WTC11 (cell line): ENCODE measurements around the gene DLL1. TPM values are rescaled to one million over a fixed set of nuclear protein-coding genes. Genes with fewer than 3 reads are reported as not detected.

ENCODE experiments used
- ESRRA ChIP-seq: sonication (generic); formaldehyde crosslinking; IDR thresholded peaks from 2 replicates; pipeline ENCODE4 v1.8.1; 2022; ENCODE audit warnings: mild to moderate bottlenecking, missing genetic modification reagents, borderline replicate concordance
- FOXP1 ChIP-seq: sonication (generic); formaldehyde crosslinking; IDR thresholded peaks from 2 replicates; pipeline ENCODE4 v1.8.0; 2022; ENCODE audit warnings: missing genetic modification reagents, mild to moderate bottlenecking, moderate library complexity, borderline replicate concordance
- GTF2I ChIP-seq: fragments of 250-450 bp; sonication (Bioruptor Pico); conservative IDR thresholded peaks from 2 replicates; pipeline ENCODE4 v1.4.0; 2021; ENCODE audit warnings: mild to moderate bottlenecking
- JAZF1 ChIP-seq: fragments of 250-450 bp; sonication (Bioruptor Pico); IDR thresholded peaks from 2 replicates; pipeline ENCODE4 v1.9.0; 2021; ENCODE audit warnings: moderate library complexity, mild to moderate bottlenecking, inconsistent platforms
- JUN ChIP-seq: sonication (generic); formaldehyde crosslinking; IDR thresholded peaks from 2 replicates; pipeline ENCODE4 v1.8.0; 2023; ENCODE audit warnings: mild to moderate bottlenecking, missing genetic modification reagents
- RELA ChIP-seq: sonication (generic); formaldehyde crosslinking; IDR thresholded peaks from 2 replicates; pipeline ENCODE4 v1.8.1; 2022; ENCODE audit warnings: missing genetic modification reagents, mild to moderate bottlenecking, borderline replicate concordance
- TP53 ChIP-seq: sonication (generic); formaldehyde crosslinking; IDR thresholded peaks from 2 replicates; pipeline ENCODE4 v1.8.1; 2023; ENCODE audit warnings: mild to moderate bottlenecking, missing genetic modification reagents
- ZNF121 ChIP-seq: sonication (generic); formaldehyde crosslinking; IDR thresholded peaks from 2 replicates; pipeline ENCODE4 v1.8.0; 2023; ENCODE audit warnings: missing genetic modification reagents
- ZNF138 ChIP-seq: sonication (generic); formaldehyde crosslinking; conservative IDR thresholded peaks from 2 replicates; pipeline ENCODE4 v1.8.1; 2022; ENCODE audit warnings: mild to moderate bottlenecking, moderate library complexity, missing genetic modification reagents
- ZNF232 ChIP-seq: sonication (generic); formaldehyde crosslinking; IDR thresholded peaks from 2 replicates; pipeline ENCODE4 v1.8.0; 2022; ENCODE audit warnings: mild to moderate bottlenecking, missing genetic modification reagents
- total RNA-seq: library from RNA; stranded (reverse); gene quantifications from 3 replicates; pipeline ENCODE4 v1.2.3, GENCODE V29; 2021
- TF ChIP-seq, protein P1 (sequence below): sonication (generic); formaldehyde crosslinking; IDR thresholded peaks from 2 replicates; pipeline ENCODE4 v1.8.1; 2022; ENCODE audit warnings: low read depth, mild to moderate bottlenecking, moderate library complexity, missing genetic modification reagents, borderline replicate concordance
- TF ChIP-seq, protein P2 (sequence below): sonication (generic); formaldehyde crosslinking; IDR thresholded peaks from 2 replicates; pipeline ENCODE4 v1.8.0; 2022; ENCODE audit warnings: mild to moderate bottlenecking, missing genetic modification reagents
- TF ChIP-seq, protein P3 (sequence below): sonication (generic); formaldehyde crosslinking; IDR thresholded peaks from 2 replicates; pipeline ENCODE4 v1.8.1; 2022; ENCODE audit warnings: missing genetic modification reagents, borderline replicate concordance
- TF ChIP-seq, protein P4 (sequence below): sonication (generic); formaldehyde crosslinking; IDR thresholded peaks from 2 replicates; pipeline ENCODE4 v1.8.0; 2023; ENCODE audit warnings: mild to moderate bottlenecking, missing genetic modification reagents
- TF ChIP-seq, protein P5 (sequence below): sonication (generic); formaldehyde crosslinking; IDR thresholded peaks from 2 replicates; pipeline ENCODE4 v1.8.0; 2023; ENCODE audit warnings: missing genetic modification reagents
- TF ChIP-seq, protein P6 (sequence below): sonication (generic); formaldehyde crosslinking; IDR thresholded peaks from 2 replicates; pipeline ENCODE4 v1.8.1; 2023; ENCODE audit warnings: mild to moderate bottlenecking, moderate library complexity, missing genetic modification reagents
- TF ChIP-seq, protein P7 (sequence below): sonication (generic); formaldehyde crosslinking; IDR thresholded peaks from 2 replicates; pipeline ENCODE4 v1.8.1; 2023; ENCODE audit warnings: mild to moderate bottlenecking, missing genetic modification reagents
- TF ChIP-seq, protein P8 (sequence below): sonication (generic); formaldehyde crosslinking; IDR thresholded peaks from 2 replicates; pipeline ENCODE4 v1.8.0; 2022; ENCODE audit warnings: mild to moderate bottlenecking, missing genetic modification reagents
- TF ChIP-seq, protein P9 (sequence below): fragments of 250-450 bp; sonication (Bioruptor Pico); IDR thresholded peaks from 2 replicates; pipeline ENCODE4 v1.9.0; 2021; ENCODE audit warnings: mild to moderate bottlenecking, borderline replicate concordance

DLL1 gene
- total RNA-seq, 1 experiment from 2014 or later = 25.3 TPM

DNA sequence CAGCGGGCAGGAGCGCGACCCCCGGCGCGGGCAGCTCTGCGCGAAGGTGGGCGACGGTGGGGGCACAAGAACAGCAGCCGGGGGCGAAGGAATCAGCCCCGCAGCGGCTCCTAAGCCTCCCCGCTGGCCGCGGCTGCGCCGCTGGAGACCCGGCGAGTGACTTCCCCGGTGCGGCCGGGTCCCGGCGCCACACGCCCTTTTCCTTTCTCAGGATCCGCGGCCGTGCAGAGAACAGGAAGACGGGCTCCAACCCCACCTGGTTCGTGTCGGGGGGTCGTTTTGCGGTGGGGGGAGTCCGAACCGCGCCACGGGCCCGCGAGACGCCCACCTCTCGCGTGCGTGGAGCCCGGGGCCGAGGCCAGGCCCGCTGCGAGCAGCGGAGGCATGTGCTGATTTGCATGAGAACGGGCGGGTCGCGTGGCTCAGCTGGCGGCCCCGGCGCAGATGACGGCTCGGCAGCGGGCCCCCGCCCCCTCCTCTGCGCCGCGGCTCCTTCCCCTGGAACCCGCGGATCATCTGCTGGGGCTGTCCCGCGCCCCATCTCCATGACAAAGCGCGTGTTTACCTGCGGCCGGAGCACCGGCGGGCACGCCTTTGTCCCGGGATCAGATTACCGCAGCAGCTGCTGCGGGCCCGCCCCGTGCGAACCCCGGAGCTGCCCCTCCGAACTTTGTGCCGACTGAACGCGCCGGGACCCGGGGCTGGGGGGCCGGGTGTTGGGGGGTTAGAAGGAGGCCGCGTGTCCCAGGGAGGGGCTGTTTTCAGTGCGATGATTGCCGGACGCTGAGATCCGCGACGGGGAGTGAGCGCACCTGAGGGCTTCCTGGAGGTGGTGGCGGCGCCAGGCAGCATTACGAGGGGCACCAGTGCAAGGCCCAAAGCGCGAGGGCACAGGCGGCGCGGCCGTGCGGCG lies 4.9 kb upstream of the DLL1 start (continued):
- TF ChIP-seq, protein P1, sequence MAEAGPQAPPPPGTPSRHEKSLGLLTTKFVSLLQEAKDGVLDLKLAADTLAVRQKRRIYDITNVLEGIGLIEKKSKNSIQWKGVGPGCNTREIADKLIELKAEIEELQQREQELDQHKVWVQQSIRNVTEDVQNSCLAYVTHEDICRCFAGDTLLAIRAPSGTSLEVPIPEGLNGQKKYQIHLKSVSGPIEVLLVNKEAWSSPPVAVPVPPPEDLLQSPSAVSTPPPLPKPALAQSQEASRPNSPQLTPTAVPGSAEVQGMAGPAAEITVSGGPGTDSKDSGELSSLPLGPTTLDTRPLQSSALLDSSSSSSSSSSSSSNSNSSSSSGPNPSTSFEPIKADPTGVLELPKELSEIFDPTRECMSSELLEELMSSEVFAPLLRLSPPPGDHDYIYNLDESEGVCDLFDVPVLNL (CRISPR knock-in tag) = no peak
- TF ChIP-seq, protein P2, sequence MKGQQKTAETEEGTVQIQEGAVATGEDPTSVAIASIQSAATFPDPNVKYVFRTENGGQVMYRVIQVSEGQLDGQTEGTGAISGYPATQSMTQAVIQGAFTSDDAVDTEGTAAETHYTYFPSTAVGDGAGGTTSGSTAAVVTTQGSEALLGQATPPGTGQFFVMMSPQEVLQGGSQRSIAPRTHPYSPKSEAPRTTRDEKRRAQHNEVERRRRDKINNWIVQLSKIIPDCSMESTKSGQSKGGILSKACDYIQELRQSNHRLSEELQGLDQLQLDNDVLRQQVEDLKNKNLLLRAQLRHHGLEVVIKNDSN (CRISPR knock-in tag) = peak; percentile 59; the same call in 1 of the 2 replicates
- TF ChIP-seq ZNF232 = peak; percentile 67; the same call in 1 of the 2 replicates
- TF ChIP-seq, protein P3, sequence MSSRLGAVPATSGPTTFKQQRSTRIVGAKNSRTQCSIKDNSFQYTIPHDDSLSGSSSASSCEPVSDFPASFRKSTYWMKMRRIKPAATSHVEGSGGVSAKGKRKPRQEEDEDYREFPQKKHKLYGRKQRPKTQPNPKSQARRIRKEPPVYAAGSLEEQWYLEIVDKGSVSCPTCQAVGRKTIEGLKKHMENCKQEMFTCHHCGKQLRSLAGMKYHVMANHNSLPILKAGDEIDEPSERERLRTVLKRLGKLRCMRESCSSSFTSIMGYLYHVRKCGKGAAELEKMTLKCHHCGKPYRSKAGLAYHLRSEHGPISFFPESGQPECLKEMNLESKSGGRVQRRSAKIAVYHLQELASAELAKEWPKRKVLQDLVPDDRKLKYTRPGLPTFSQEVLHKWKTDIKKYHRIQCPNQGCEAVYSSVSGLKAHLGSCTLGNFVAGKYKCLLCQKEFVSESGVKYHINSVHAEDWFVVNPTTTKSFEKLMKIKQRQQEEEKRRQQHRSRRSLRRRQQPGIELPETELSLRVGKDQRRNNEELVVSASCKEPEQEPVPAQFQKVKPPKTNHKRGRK (CRISPR knock-in tag) = peak; percentile 79; the same call in 1 of the 2 replicates
- TF ChIP-seq, protein P4, sequence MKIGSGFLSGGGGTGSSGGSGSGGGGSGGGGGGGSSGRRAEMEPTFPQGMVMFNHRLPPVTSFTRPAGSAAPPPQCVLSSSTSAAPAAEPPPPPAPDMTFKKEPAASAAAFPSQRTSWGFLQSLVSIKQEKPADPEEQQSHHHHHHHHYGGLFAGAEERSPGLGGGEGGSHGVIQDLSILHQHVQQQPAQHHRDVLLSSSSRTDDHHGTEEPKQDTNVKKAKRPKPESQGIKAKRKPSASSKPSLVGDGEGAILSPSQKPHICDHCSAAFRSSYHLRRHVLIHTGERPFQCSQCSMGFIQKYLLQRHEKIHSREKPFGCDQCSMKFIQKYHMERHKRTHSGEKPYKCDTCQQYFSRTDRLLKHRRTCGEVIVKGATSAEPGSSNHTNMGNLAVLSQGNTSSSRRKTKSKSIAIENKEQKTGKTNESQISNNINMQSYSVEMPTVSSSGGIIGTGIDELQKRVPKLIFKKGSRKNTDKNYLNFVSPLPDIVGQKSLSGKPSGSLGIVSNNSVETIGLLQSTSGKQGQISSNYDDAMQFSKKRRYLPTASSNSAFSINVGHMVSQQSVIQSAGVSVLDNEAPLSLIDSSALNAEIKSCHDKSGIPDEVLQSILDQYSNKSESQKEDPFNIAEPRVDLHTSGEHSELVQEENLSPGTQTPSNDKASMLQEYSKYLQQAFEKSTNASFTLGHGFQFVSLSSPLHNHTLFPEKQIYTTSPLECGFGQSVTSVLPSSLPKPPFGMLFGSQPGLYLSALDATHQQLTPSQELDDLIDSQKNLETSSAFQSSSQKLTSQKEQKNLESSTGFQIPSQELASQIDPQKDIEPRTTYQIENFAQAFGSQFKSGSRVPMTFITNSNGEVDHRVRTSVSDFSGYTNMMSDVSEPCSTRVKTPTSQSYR (CRISPR knock-in tag) = peak; percentile 95
- TF ChIP-seq, protein P5, sequence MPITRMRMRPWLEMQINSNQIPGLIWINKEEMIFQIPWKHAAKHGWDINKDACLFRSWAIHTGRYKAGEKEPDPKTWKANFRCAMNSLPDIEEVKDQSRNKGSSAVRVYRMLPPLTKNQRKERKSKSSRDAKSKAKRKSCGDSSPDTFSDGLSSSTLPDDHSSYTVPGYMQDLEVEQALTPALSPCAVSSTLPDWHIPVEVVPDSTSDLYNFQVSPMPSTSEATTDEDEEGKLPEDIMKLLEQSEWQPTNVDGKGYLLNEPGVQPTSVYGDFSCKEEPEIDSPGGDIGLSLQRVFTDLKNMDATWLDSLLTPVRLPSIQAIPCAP (CRISPR knock-in tag) = no peak; the same call in 1 of the 2 replicates
- TF ChIP-seq JUN (CRISPR knock-in tag) = peak; percentile 22; the same call in 1 of the 2 replicates
- no peak; the same call in 1 of the 2 replicates for TF ChIP-seq RELA (CRISPR knock-in tag)
- TF ChIP-seq, protein P6, sequence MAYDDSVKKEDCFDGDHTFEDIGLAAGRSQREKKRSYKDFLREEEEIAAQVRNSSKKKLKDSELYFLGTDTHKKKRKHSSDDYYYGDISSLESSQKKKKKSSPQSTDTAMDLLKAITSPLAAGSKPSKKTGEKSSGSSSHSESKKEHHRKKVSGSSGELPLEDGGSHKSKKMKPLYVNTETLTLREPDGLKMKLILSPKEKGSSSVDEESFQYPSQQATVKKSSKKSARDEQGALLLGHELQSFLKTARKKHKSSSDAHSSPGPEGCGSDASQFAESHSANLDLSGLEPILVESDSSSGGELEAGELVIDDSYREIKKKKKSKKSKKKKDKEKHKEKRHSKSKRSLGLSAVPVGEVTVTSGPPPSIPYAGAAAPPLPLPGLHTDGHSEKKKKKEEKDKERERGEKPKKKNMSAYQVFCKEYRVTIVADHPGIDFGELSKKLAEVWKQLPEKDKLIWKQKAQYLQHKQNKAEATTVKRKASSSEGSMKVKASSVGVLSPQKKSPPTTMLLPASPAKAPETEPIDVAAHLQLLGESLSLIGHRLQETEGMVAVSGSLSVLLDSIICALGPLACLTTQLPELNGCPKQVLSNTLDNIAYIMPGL (CRISPR knock-in tag) = 0 out of 2 replicates have a peak, but pooled peaks have one; percentile 66
- peak; percentile 94 for TF ChIP-seq ZNF121 (CRISPR knock-in tag)
- TF ChIP-seq, protein P7, sequence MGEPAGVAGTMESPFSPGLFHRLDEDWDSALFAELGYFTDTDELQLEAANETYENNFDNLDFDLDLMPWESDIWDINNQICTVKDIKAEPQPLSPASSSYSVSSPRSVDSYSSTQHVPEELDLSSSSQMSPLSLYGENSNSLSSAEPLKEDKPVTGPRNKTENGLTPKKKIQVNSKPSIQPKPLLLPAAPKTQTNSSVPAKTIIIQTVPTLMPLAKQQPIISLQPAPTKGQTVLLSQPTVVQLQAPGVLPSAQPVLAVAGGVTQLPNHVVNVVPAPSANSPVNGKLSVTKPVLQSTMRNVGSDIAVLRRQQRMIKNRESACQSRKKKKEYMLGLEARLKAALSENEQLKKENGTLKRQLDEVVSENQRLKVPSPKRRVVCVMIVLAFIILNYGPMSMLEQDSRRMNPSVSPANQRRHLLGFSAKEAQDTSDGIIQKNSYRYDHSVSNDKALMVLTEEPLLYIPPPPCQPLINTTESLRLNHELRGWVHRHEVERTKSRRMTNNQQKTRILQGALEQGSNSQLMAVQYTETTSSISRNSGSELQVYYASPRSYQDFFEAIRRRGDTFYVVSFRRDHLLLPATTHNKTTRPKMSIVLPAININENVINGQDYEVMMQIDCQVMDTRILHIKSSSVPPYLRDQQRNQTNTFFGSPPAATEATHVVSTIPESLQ (CRISPR knock-in tag) = no peak
- TF ChIP-seq, protein P8, sequence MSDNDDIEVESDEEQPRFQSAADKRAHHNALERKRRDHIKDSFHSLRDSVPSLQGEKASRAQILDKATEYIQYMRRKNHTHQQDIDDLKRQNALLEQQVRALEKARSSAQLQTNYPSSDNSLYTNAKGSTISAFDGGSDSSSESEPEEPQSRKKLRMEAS = peak; percentile 94
- TF ChIP-seq, protein P9, sequence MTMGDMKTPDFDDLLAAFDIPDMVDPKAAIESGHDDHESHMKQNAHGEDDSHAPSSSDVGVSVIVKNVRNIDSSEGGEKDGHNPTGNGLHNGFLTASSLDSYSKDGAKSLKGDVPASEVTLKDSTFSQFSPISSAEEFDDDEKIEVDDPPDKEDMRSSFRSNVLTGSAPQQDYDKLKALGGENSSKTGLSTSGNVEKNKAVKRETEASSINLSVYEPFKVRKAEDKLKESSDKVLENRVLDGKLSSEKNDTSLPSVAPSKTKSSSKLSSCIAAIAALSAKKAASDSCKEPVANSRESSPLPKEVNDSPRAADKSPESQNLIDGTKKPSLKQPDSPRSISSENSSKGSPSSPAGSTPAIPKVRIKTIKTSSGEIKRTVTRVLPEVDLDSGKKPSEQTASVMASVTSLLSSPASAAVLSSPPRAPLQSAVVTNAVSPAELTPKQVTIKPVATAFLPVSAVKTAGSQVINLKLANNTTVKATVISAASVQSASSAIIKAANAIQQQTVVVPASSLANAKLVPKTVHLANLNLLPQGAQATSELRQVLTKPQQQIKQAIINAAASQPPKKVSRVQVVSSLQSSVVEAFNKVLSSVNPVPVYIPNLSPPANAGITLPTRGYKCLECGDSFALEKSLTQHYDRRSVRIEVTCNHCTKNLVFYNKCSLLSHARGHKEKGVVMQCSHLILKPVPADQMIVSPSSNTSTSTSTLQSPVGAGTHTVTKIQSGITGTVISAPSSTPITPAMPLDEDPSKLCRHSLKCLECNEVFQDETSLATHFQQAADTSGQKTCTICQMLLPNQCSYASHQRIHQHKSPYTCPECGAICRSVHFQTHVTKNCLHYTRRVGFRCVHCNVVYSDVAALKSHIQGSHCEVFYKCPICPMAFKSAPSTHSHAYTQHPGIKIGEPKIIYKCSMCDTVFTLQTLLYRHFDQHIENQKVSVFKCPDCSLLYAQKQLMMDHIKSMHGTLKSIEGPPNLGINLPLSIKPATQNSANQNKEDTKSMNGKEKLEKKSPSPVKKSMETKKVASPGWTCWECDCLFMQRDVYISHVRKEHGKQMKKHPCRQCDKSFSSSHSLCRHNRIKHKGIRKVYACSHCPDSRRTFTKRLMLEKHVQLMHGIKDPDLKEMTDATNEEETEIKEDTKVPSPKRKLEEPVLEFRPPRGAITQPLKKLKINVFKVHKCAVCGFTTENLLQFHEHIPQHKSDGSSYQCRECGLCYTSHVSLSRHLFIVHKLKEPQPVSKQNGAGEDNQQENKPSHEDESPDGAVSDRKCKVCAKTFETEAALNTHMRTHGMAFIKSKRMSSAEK (CRISPR knock-in tag) = no peak
- TF ChIP-seq JAZF1 = no peak
- peak; percentile 53; the same call in 1 of the 2 replicates for TF ChIP-seq TP53 (CRISPR knock-in tag)
- TF ChIP-seq GTF2I (CRISPR knock-in tag) = 0 out of 2 replicates have a peak, but pooled peaks have one; percentile 50
- 0 out of 2 replicates have a peak, but pooled peaks have one; percentile 22 for TF ChIP-seq ESRRA (CRISPR knock-in tag)
- TF ChIP-seq FOXP1 (CRISPR knock-in tag) = peak; percentile 94
- TF ChIP-seq ZNF138 (CRISPR knock-in tag) = no peak; the same call in 1 of the 2 replicates
